Measurements from ENCODE around the gene FOXP1.

GRCh38 chr3:71504250-71505036 is 79.1 kb downstream of the FOXP1 start:
- TF ChIP-seq REST (IDR thresholded peaks at IDR 0.05; ENCODE audit: insufficient read depth in 1 of 2, low read depth in 2 of 2, low read length in 1 of 2) (no peak), CTCF (IDR thresholded peaks at IDR 0.05) (no peak)

All from Panc1 (cell line).